D721Med (cell line): ENCODE data around the gene C9orf50.

Source experiments
- DNase-seq: peaks from one replicate; pipeline ENCODE4 v3.0.0; 2011; ENCODE audit warnings: low spot score; ENCODE audit not compliant: insufficient read length
- FAIRE-seq: peaks from 2 replicates; lab custom pipeline; 2011; peaks lifted over from hg19 to GRCh38; lab: Jason Lieb, UNC
- TF ChIP-seq, protein P1 (sequence below): IDR thresholded peaks from 2 replicates; pipeline ENCODE4 v1.5.1; 2012; ENCODE audit warnings: mild to moderate bottlenecking, control low read depth; ENCODE audit not compliant: insufficient read depth; ENCODE audit errors: missing control alignments

The C9orf50 gene

DNA sequence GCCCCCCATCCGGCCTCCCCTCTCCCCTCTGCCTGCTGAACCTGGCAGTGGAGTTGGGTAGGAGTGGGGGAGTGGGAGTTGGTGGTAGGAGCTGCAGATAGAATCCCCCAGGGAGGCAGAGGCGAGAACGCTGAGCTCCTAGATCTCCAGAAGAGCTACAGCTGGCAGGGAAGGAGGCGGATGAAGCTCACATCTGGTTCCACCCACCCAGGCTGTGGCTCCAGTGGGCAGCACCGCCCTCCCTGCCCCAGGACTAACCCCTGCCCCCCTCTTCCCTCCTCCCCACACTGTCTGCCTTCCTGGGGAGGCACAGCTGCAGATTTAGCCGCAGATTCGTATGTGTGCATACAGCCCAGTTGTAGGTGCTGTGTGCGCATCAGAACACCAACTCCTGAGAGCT, 34.2 kb downstream of the C9orf50 start:
- no peak for FAIRE-seq
- TF ChIP-seq, protein P1, sequence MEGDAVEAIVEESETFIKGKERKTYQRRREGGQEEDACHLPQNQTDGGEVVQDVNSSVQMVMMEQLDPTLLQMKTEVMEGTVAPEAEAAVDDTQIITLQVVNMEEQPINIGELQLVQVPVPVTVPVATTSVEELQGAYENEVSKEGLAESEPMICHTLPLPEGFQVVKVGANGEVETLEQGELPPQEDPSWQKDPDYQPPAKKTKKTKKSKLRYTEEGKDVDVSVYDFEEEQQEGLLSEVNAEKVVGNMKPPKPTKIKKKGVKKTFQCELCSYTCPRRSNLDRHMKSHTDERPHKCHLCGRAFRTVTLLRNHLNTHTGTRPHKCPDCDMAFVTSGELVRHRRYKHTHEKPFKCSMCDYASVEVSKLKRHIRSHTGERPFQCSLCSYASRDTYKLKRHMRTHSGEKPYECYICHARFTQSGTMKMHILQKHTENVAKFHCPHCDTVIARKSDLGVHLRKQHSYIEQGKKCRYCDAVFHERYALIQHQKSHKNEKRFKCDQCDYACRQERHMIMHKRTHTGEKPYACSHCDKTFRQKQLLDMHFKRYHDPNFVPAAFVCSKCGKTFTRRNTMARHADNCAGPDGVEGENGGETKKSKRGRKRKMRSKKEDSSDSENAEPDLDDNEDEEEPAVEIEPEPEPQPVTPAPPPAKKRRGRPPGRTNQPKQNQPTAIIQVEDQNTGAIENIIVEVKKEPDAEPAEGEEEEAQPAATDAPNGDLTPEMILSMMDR, result no peak
- no peak for DNase-seq

DNA sequence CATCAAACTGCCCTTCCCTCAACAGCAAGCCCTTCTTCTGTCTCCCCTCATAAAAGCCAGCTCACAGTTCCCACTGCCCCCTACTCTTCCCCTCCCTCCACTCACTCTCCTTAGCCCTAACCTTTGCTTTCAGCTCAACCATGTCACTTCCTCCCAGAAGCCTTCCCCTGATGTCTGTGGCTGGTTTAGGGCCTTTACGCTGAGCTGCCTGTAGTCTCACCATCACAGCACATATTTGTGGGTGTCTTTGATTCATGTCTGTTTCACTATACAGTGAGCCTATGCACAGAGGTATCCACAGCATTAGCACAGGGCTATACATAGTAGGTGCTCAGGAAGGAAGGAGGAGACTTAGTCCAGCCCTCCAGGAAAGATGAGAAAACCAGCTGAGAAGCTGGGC, 34.7 kb downstream of the C9orf50 start:
- FAIRE-seq, result no peak
- TF ChIP-seq, protein P1, result no peak
- no peak for DNase-seq

DNA sequence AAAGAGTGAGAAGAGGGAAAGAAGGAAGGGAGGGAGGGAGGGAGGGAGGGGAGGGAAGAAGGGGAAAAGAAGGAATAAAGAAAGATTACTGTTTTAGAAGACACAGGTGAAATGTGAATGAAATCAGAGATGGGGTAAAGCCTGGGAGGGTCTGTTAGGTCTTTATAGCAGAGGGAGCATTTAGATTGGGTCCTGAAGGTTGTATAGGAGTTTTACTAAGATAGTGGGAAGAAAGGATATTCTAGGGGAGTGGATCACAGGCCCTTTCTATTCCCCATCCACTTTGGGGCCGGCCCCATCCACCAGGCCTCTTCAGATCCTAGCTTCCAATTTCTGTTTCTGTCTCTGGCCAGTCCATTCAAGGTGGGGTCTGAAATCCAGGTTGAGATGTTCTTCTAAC, 35.5 kb downstream of the C9orf50 start:
- FAIRE-seq (no peak), DNase-seq (no peak)
- TF ChIP-seq, protein P1, result no peak

DNA sequence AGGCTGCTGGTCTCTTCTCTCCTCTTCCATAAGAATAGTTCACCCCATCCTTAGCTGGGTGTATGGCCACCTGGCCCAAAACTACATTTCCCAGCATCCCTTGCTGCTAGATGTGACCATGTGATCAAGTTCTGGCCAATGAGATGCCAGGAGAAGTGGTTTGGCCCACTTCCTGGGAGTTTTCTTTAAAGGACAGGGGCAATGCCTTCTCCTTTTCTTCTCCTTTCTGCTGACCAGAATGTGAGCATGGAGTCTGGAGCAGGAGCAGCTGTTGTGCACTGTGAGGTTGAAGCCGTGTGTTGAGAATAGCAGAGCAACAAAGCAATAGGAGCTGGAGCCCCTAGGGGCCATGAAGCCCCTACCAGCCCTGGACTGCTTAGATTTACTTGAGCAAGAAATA, 36.8 kb downstream of the C9orf50 start:
- TF ChIP-seq, protein P1, result no peak
- no peak for DNase-seq
- FAIRE-seq, result no peak

DNA sequence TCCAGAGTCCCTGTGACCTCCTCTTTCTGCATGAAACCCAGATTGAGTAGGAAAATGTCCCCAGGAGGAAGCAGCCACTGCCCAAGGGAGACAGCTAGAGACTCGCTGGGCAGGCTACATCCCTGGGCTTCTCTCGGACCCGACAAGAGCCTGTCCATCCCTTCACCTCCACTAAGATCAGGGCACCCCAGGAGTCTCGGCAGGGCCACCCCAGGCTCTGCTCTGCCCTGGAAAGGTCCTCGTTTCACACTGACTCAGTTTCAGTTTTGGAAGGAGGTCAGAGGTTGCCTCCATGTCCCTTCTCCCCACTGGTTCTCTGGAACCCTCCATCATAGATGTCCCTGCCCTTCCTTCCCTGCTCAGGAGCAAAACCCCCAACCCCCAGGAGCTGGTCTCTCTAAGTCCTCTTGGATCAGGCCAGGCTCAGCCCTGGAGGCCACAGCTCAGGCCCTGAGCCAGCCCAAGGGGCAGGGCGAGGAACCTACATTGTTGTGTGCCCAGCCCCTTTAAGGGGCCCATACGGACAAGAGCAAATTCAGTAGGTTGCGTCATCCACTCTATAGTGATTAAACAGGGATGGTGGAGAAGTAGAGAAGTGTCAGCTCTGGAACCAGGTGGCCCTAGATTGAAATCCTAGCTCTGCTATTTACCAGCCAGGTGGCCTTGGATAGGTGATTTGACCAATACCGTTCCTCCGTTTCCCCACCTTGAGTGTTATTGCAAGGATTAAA, 37.4 kb downstream of the C9orf50 start:
- FAIRE-seq (no peak), DNase-seq (no peak)
- TF ChIP-seq, protein P1, result no peak

DNA sequence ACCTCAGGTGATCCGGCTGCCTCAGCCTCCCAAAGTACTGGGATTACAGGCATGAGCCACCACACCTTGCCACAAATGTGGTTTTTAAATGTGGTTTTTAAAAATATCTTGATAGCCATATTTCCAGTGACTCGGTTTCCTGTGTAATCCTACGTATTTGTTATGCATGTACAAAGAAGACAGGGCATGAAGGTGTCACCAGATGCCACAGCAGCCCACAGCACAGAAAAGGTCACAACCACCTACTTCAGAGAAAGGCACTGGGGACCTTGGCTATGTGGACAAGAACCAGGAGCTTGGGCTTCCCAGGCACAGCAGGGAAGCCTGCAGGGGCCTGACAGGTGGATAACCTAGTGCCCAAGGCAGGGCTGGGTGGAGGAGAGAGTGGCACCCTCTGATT, 38.0 kb downstream of the C9orf50 start:
- FAIRE-seq, result no peak
- TF ChIP-seq, protein P1, result no peak
- DNase-seq, result no peak

DNA sequence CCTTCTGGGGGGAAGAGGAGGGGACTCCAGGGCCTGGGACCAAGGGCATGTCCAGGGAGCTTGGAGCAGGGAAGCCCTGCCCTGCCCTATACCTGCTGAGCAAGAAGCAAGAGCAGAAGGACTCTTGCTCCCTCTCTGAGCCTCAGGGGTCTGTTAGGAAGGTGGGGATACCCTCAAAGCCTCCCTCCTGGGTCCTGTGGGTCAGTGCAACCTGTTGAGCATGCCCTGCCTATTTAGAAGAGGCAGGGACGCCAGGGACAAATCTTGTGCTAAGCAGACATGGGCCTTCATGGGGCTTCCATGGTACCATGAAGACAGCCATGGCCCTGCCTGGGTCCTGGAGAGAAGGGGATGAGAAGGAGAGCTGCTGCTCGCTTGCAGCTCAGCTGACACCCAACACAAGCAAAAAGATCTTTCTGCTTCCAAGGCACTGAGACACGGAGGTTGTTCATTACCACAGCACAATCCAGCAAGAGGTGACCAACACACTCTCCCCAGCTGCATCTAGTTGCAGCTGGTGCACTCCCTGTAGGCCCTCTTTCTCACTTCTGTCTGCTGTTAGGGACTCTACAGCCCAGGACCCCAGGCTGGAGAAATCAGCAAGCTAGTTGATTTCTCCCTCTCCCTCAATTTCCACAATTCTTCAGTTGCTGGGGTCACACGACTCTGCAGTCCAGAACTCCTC, 39.3 kb downstream of the C9orf50 start:
- no peak for FAIRE-seq
- TF ChIP-seq, protein P1, result no peak
- DNase-seq, result no peak
